HG03571 (cell line): ENCODE measurements around the gene DIPK1A.

Experiments
- ATAC-seq: cut with Tn5 transposase; IDR thresholded peaks from one replicate; pipeline ENCODE4 v1.9.1; 2021; ENCODE audit not compliant: unreplicated experiment

The DIPK1A gene

DNA sequence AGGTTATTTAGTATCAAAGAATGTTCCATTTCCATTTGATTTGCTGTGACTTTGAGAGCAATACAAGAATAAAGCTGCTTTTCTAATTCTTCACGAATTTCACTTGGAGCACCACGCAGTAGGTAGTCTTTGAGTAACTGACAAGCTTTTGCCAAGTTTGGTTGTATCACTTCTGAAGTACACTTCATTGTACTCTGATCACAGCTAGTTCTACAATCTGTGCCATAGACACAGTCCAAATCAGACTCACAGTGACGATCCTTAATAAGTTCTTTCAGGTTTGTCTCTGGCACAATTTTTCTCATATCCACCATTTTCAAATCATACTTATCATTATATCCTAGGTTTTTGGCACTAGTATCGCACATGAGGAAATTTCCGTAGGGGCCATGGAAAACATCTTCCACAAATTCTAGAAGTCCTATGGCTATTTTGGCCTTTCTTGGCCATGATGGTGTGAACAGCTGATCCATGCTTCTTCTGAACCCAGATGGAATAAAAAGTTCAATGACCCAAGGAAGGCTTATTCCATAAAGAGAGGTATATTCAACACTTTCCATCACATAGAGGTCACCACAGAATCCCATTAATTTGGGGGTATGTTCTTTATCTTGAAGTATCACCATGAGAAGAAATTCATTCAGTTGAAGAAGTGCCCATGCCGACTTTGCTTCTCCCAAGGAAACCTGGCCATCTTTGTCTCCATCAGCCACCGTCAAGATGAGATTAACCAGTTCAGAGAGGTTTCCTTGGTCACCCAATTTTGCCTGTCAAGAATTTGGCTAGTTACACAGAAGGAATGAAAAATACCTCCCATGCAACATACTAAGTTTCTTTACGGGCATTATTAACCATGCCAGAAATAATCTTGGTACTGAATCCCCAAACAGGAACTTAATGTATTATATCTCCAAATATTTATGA is 117.6 kb downstream of the DIPK1A start:
- no peak for ATAC-seq

DNA sequence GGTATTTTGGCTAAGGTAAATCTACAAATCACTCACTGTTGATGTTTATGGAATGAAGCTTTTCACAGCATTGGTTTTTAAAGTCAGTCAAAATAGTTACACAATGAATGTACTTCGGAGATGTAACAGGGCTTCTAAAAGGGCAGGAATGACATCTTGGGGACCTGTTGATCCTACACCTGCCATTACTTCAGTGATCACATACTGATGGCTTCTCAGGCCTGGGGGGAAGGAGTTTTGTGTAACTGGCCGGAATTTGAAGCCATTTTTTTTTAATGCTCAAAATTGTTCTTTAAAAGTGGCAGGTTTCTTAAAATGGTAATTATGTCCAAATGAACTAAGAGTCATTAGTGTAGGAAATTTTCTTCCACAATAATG is 118.2 kb downstream of the DIPK1A start:
- ATAC-seq: no peak

DNA sequence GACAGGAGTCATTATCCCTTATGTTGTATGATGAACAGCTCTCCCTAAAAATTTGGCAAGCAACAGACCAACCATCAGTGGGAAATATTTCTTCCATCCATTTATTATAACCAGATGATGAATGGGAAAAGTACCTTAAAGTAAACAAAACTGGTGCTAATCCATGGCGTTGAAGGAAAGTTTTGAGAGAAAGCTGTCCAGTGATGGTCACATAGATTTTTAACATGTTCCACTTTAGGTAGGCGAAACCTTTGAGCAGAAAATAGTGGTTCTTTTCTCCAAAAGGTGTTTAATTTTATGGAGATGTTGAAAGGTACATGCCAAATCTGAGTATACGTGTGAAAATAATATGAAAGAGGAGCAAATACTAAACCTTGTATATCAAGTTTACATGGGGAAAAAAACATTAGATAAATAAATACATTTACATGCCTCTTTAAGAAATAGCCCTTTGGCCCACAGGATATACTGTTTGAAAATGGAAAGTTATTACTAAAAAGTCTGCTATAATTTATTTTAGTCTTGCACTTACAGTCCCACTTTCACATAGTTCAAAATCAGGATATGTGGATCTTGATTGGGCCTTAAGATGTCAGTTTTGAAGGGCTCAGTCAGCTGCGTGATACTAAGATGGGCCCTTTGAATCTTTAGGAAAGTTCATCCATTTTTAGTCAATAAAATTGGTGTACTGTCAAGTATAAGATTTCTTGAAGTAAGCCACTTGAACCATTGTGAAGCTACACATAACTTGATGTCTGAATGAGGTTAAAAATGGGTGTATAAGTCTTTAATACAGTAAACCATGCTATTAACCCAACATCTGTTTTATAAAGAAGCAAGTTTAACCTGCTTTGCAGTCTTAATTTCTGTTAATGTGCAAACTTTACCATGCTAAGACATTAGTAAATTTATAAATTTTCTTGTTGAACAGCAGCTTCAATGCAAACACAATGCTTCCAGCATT is 118.9 kb downstream of the DIPK1A start:
- no peak for ATAC-seq

DNA sequence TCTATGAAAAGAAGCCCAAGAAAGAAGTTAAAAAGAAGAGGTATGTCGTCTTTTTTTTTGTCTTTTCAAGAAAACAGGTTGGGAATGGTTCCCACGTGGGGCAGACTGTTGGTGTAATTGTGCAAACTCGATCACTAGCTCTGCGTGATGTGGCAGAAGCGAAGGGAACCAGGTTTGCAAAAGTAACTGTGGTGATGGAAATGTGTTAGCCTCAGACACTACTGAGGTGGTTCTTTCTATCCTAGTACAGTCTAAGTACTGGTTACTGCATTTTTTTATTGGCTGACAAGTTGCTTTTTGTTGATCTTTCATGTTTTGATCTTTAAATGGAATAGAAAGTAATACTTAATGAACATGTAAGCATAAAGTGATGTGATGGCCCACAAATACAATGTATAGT is 120.7 kb downstream of the DIPK1A start:
- no peak for ATAC-seq

DNA sequence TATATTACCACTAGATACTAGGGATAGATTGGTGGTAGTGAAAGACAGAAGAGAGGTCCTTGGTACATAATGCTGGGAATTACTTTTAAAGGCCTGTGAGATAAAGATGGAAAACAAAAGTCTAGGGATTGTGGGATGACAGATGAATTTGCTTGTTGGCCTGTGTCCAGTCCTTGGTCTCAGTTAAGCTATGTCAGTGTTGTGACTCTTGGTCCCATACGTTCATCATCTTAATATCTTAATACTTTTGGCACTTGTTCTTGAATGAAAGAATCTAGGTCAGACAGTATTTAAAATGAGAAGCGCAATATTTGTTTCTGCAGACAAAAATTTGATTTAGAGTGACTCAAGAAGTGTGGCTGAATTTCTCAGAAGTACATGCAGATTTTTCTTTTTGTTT is 121.8 kb downstream of the DIPK1A start:
- no peak for ATAC-seq

DNA sequence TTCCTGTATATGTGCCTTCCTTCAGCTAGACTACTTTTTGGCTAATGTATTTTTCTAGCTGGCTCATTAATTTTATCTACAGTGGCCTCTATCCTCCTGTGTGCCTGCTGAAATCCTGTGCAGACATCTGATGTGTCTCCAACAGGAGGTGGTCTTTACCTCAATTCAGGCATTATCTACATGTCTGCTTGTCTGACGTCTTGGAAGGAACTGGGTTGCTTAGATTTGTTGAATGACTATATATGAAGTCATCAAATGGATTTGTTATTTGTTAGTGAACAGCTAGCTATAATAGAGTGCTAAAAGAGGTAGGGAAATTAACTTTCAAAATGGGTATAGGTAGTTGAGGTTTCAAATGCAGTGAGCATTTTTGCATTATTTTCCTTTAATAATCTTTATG is 122.7 kb downstream of the DIPK1A start:
- no peak for ATAC-seq

DNA sequence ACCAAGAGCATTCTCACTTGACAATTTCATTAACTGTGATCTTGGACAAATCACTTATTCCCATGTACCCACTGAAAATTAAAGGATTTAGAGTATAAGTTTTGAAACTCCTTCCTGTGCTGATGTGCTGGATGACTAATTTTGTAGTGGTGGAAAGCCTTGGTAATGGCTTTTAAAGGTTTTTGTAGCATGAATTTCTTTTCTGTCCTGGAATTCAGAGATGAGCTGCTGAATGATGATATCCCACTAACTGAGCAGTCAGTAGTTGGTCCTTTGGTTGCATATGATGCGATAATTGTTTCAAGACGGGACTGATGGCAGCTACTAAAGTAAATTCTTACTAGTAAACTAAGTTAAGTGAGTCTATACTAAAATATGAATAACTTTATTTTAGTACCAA is 124.2 kb downstream of the DIPK1A start:
- no peak for ATAC-seq

DNA sequence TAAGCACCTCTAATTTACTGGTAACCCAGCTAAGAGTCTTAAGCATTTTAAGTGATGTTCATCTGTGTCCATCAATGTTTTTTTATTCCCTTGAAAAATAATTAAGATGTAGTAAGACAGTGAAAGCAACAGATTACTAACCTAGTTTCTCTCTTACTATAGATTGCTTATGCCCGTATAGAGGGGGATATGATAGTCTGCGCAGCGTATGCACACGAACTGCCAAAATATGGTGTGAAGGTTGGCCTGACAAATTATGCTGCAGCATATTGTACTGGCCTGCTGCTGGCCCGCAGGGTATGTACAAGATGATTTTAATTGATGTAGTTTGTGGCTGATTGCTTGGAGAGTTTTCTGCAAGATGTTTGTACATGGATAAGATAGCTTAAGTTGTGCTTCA is 126.6 kb downstream of the DIPK1A start:
- no peak for ATAC-seq

DNA sequence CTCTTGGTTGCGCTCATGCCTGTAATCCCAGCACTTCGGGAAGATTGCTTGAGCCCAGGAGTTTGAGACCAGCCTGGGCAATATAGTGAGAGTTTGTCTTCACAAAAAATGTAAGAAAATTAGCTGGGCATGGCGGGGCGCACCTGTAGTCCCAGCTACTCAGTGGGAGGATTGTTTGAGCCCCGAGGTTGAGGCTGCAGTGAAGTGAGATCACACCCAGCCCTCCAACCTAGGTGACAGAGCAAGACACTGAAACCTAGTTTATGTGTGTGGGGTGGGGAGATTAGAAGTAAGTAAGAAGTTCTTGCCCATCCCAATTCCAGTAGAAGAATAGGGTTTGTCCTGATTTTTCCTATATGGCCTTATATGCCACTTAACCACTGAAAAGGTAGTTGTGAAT is 127.4 kb downstream of the DIPK1A start:
- ATAC-seq: no peak

DNA sequence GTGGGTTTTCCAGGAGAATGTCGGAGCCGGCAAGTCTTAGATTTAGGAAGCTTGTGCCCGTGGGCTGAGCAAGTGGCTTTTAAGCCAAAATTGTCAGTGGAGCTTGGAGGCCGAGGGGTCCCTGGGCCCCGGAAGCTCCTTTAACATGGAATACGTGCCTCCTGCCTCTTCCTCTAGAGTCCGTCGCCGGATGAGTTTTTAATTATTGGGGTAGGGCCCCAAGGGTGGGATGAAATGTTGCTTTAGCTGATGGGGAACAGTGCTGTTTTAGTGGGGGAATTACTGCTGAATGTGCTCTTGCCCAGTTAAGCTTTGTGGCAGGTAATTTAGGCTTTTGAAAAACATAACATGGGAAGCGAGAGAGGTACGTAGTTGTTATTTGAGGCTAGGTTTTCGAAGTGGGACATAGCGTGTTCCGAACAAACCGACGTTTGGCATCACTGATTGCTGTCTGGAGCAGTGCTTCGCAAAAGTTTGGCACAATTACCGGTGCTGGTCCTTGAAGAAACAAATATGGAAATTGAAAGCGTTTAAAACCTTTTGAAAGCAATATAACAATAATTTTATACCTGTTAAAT is 128.6 kb downstream of the DIPK1A start:
- ATAC-seq: no peak

DNA sequence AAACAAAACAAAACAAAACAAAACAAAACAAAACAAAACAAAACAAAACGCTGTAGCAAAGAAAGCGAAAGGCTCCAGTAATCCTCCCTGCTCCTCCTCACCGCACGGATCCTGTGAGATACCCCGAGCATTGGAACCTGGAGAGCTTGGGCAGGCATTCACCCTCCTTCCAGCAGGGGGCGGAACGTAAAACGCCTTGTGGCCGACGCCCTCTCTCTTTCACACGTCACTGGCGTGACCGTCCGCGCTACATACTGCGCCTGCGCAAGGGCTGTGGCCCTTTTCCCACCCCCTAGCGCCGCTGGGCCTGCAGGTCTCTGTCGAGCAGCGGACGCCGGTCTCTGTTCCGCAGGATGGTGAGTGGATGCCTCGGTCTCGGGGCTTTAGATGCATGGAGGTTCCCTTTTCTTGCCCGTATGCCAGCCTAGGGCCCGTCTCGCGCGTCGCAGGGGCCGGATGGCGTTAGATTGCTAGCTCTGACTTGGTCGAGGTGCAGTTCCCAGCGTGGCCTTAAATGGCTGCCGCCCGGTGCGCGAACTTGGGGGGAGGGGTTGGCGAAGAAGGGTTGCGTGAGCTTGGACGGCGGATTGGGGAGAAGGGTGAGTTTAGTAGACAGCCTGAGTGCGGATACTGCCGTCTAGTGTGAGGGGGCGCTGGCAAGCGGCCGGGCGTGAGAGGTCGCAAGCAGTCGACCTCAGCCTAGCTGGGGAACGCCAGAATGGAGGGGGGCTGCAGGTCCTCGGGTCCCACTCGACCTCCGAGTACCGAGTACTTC is 129.3 kb downstream of the DIPK1A start, which contains the start of gene RPL5:
Gene RPL5, plus strand, starts transcription at position 279 of the 775 bp plus-strand sequence. Its CDS starts 75 bp downstream, at position 354.
- peak; percentile 90 for ATAC-seq

DNA sequence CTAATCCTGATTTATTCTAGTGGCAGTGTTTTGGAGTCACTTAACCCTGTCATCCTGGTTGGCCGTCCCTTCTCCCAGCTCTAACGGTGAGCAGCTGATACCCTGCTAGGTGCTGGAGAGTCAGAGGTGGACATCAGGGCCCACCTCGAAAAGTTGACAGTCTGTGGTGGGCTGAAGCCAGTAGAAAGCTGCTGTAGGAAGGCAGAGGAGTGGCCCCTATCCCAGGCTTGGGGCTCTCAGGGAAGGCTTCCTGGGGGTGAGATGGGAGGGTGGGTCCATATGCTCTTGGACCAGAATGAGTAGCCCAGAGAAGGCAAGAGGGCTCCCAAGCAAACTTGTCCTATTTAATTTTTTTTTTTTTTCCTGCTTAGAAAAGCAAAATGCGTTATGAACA is 129.9 kb downstream of the DIPK1A start:
- ATAC-seq: no peak

DNA sequence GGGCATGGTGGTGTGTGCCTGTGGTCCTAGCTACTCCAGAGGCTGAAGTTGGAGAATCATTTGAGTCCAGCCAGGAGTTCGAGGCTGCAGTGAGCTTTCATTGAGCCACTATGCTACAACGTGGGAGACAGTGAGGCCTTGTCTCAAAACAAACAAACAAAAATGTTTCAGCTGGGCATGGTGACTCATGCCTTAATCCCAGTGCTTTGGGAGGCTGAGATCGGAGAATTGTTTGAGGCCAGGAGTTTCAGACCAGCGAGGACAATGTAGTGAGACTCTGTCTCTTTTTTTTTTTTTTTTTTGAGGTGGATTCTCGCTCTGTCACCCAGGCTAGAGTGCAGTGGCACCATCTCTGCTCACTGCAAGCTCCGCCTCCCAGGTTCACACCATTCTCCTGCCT is 134.5 kb downstream of the DIPK1A start:
- ATAC-seq: no peak

DNA sequence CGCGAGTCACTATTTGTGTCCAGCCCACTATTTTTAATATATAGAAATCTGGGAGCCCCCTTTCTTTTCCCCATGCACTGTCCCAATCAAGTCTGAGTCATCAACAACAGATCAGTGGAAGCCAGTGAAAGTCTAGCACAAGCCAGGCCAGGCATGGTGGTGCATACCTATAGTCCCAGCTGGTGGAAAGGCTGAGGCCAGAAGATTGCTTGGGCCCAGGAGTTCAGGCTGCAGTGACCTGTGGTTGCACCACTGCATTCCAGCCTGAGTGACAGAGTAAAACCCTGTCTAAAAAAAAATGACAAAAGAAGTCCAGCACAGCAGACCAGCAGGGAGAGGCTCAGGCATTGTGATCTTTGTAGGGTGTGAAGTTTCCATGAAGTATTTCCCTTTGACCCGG is 138.4 kb downstream of the DIPK1A start:
- no peak for ATAC-seq

DNA sequence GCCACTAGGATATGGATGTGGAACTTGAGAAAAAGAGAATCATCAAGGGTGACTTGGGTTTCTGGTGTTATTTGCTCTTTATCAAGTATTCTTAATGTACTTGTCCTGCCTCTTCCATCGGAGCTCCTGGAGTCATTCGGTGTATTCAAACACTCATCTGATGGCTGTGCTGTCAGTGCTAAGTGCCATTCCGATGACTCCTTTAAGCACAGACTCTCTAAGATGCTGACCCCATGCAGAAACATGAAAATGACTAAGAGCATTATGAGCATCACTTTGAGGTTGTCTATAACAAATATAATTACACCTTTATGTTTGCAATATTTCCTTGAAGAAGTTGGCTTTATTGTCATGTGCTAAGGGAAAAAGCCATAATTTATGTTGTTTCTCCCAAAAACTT is 140.7 kb downstream of the DIPK1A start:
- no peak for ATAC-seq

DNA sequence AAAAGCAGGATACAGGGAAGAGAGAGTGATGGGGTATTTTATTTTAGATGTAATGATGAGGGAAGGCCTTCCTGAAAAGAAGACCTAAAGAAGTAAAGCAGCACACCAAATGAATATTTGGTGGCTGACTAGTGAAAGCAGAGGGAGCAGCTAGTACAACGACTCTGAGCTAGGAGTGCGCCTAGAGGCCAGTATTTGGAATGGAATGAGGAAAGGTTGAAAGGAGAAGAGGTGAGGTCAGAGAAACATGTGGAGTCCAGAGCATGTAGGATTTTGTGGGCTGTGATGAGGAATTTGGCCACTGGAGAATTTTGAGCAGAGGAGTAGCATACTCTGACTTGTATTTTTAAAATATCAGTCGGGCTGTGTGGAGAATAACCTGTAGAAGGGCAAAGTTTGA is 141.2 kb downstream of the DIPK1A start:
- ATAC-seq: no peak

DNA sequence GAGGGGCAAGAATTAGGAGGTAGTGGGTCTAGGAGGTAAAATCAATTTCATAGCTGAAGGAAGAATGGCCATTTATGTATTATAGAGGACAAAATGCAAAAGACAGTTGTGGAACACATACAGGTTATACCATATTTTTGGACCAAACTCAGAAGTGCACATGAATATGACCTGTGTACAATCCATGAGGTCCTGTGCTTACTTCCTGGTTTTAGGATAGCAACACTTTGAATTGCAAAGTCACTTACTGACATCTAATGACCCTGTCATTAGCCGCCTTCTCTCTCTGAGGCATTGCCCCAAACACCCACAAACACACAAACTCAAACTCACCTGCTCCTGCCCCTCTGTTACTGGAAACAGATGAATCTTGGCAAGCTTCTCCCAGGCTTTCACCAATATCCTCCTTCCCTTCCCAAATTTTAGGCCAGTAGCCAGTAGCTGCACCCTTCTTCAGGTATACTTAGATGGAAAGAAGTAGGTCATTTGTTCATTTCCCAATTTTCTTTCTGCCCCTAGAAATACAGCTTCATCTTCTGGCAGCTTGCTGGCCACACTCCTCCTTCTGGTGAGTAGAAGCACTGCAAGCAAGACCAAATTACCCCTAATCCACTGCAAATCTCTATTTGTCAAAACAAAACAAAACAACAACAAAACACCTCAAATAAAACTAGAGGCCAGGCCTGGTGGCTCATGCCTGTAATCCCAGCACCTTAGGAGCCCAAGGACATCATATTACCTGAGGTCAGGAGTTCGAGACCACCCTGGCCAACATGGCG is 143.1 kb downstream of the DIPK1A start:
- peak; percentile 66 for ATAC-seq

DNA sequence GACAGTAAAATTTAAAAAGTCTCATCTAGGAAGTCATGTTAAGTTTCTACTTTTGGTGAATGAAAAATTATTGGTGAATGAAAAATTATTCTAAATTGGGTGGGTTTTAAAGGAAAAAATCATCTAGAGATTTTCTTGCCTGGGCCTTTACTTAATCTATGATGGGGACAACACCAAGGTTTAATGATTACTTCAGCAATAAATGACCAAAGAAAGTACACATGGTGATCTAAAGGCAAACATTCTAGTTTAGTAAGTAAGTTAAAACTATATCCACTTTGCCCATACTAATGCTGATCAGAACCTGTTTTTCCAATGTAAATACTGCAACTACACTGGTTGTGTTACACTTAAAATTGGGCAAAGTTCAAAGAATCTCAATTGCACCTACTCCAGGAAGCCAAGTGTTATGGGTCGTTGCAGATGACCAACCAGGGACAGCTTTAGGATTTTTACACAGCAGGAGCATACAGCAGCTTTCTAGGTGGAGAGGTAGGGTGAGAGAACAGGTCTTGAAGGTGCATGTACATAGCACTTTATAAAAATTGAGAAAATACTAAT is 144.0 kb downstream of the DIPK1A start:
- no peak for ATAC-seq

DNA sequence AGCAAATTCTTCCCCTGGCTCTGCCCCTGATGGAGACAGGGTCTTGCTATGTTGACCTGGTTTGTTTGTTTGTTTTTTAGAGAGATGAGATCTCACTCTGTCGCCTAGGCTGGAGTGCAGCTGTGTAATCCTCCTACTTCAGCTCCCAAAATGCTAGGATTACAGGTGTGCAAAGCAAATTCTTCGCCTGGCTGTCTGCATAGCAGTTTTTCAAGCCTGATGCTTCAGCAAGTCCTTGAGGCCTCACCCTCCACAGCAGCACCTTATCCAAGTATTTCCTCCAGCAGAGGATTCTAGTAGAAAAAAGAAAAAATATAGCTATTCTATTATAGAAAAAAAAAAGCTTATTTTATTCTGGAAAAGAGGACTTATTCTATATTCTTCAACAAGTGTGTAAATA is 144.5 kb downstream of the DIPK1A start:
- no peak for ATAC-seq

DNA sequence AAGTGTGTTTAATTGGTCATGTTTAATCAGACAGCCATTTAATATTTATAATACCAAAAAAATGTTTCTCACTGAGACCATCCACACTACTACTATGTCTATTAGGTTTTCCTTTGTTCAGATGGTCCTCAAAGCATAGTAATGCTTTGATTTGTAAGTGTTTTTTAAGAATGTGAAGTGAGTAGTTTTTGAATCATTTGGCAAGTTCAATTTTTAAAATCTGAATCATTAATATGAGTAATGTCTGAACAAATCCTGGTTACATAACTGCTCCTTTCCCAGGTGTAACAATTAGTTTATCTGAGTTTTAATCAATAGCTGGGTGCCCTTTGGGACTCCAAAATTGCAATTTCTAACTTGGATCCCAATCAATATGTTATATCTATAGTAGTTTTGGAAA is 152.9 kb downstream of the DIPK1A start:
- ATAC-seq: no peak
